DMS53 (cell line): Measurements from ENCODE around the gene PGA3.
"Not testable (repeated sequence)": the region's sequence is repeated elsewhere in the genome, so short reads cannot be mapped to it uniquely, and the experiment has no call there.

Source experiments
- DNase-seq: peaks from one replicate; lab custom pipeline; 2025; lab: John Stamatoyannopoulos, UW

The PGA3 gene

DNA sequence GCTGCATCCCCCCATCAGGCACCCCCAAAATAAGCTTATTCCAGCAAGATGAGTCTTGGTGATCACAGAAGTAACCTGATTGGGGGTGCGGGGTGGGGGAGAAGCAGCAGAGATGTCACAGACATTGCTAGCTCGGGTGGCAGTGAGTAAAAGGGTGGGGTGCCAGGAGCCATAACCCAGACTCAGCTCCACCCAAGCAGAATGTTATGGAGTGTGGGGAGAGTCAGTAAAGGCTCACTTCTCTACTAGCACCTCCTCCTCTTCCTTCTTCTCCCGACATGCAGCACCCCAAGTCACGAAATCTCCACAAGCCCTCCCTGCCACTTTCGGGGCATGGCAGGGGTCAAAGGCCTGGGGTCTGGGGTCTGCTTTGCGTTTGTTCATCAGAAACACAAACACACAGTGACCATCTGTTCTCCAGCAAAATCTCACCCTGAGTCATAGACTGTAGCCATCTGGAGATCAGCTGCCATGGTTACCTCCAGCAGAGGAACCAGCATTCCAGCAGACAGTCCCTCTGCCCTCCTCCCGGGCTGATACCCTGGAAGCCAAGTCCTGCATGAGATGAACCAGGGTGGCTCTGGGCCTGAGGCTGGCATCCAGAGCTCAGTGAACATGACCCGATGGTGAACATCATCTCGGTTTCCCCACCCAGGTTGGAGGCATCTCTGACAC, 4.5 kb downstream of the PGA3 start:
- not testable (repeated sequence) for DNase-seq

DNA sequence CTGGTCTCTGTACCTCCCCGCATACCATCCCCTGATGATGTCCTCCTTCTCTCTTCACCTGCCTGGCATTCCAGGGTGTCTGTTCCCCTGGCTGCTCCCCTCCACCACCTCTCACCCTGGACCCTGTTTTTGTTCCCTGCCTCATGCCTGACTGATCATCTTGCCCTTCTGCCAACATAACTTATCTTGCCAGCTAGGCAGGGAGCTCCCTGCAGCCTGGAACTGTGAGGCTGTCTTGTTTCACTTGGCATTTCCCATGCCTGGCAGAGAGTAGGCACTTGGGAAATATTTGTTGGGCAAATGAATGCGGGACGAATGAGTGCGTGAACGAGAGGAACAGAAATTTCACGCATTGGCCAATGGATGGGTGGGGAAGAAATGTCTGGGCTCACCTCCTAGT, 7.3 kb downstream of the PGA3 start:
- DNase-seq = not testable (repeated sequence)

DNA sequence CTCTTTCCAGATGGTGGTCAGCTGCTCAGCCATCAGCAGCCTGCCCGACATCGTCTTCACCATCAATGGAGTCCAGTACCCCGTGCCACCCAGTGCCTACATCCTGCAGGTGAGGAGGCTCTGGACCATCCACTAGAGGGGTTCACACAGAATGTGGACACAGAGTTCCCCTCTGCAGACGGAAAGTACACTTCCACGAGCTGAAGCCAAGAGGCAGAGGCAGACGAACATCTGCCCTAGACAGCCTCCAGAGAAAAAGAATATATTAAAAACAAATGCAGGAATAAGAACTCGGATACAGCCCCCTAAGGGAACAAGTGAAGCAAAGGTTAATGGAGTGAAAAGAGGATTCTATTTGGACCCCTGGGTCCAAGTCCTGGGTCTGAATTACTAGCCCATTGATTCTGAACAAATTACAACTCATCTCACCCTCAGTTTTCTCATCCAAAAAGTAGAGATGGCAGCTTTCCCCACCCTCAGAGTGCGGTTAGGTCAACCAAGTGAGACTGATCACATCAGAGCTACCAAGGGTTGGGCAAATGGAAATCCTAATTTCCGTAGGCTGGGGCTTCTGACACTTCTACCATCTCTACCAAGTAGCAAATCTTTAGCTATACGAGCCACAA, 8.1 kb downstream of the PGA3 start:
- DNase-seq = not testable (repeated sequence)

DNA sequence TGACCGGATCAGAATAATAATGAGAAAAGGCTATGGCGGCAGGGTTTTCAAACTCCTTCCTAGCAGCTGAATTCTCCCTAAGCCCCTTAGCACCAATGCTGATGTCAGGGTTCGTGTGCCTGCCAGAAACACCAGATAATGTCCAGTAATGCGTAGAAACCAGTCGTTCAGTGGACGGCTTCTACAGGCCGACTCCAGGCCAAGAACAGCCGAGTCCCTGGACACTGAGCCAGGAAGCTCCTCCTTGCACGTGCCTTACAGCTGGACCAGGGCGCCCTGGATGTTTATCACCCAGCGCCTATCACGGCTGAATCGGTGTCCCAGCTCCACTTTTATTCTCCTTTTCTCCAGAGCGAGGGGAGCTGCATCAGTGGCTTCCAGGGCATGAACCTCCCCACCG, 8.9 kb downstream of the PGA3 start:
- not testable (repeated sequence) for DNase-seq

DNA sequence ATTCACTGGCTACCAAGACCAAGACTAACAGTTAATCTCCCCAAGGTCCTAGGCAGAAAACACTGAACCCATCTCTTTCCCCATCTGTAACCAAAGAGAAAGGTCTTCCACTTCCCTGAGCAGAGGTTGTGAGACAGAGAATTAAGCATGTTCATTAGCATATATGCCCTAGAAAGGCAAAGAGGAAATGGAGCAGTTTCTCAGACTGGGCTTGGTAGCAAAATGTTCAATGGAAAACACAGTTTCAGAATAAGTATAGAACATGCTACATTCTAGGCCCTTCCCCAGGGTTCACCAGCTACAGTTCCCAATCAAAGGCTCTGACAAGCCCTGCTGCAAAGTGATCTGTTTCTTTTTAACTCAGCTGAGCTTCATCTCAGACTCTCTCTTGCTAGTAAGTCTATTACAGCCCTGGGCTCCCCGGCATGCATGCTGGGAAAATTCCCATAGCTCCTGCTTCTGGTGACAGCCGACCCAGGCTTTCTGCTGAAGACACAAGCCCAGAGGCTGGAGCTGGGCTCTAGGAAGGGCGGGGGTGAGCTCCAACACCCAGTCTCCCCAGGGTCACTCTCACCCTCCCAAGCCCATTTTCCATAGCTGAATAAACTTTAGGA, 10.5 kb downstream of the PGA3 start:
- DNase-seq = not testable (repeated sequence)

DNA sequence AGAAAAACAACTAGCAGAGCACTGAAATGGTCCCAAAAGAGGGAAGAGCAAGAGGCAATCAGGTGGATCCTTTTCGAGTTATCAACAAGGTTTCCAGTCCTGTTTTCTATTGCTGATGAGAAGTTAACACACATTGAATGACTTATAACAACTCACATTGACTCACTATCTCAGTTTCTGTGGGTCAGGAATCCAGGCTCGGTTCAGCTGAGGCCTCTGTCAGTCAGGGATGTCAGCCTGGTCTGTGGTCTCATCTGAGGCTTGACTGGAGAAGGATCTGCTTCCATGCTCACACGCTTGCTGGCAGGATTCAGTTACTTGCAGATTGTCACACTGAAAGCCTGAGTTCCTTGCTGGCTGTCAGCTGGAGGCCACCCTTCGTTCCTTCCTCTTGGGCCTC, 15.0 kb downstream of the PGA3 start:
- not testable (repeated sequence) for DNase-seq

DNA sequence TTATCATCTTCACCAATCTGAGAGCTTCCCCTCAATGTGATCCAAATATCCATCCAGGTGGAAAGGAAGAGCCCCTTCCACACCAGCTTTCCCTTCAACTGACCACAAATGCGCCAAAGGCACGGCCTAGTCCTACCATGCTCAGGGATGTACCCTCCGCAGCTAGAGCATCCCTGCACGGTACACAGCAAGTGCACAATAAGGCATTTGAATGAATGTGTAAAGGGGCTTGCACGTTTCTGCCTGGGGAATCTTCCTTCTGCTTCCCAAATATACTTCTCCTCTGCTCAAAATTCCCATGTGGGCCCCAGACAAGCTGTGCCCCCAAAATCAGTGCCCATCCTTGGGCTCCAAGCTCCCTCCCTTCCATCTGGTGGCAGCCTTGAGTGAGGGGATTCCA, 15.7 kb downstream of the PGA3 start:
- DNase-seq = not testable (repeated sequence)

DNA sequence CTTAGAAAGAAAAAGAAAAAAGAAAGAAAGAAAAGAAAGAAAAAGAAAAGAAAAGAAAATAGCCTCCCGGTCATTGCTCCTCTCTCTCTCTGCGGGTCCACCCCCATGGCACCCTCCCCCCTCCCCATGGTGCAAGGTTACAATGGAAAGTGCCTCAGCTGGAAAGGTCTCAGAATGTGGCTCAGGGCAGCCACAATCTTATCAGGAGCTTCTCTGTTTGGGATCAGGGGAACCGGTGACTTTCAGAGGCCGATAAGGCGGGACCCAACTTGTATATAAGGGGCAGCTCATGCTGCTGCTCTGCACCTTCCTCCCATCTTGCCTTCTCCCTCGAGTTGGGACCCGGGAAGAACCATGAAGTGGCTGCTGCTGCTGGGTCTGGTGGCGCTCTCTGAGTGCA, 18.7 kb downstream of the PGA3 start, which contains the start of gene PGA4:
TSS of gene PGA4 (plus strand) at position 301 of the 400 bp plus-strand sequence. CDS start at position 355, 54 bp downstream.
- not testable (repeated sequence) for DNase-seq

DNA sequence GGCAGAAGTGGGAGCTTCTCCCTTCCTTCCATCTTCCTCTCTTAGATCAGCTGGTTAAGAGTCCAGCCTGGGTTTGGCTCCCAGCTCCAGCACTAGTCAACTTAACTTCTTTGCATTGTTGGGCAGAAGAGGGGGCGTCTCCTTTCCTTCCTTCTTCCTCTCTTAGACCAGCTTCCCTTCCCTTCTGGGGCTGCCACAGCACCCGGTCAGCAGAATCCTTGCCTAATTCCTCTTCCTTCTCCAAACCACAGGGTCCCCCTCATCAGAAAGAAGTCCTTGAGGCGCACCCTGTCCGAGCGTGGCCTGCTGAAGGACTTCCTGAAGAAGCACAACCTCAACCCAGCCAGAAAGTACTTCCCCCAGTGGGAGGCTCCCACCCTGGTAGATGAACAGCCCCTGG, 19.4 kb downstream of the PGA3 start:
- DNase-seq = not testable (repeated sequence)

DNA sequence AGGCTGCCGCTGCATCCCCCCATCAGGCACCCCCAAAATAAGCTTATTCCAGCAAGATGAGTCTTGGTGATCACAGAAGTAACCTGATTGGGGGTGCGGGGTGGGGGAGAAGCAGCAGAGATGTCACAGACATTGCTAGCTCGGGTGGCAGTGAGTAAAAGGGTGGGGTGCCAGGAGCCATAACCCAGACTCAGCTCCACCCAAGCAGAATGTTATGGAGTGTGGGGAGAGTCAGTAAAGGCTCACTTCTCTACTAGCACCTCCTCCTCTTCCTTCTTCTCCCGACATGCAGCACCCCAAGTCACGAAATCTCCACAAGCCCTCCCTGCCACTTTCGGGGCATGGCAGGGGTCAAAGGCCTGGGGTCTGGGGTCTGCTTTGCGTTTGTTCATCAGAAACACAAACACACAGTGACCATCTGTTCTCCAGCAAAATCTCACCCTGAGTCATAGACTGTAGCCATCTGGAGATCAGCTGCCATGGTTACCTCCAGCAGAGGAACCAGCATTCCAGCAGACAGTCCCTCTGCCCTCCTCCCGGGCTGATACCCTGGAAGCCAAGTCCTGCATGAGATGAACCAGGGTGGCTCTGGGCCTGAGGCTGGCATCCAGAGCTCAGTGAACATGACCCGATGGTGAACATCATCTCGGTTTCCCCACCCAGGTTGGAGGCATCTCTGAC, 23.3 kb downstream of the PGA3 start:
- DNase-seq = not testable (repeated sequence)

DNA sequence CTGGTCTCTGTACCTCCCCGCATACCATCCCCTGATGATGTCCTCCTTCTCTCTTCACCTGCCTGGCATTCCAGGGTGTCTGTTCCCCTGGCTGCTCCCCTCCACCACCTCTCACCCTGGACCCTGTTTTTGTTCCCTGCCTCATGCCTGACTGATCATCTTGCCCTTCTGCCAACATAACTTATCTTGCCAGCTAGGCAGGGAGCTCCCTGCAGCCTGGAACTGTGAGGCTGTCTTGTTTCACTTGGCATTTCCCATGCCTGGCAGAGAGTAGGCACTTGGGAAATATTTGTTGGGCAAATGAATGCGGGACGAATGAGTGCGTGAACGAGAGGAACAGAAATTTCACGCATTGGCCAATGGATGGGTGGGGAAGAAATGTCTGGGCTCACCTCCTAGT, 26.1 kb downstream of the PGA3 start:
- DNase-seq = not testable (repeated sequence)

DNA sequence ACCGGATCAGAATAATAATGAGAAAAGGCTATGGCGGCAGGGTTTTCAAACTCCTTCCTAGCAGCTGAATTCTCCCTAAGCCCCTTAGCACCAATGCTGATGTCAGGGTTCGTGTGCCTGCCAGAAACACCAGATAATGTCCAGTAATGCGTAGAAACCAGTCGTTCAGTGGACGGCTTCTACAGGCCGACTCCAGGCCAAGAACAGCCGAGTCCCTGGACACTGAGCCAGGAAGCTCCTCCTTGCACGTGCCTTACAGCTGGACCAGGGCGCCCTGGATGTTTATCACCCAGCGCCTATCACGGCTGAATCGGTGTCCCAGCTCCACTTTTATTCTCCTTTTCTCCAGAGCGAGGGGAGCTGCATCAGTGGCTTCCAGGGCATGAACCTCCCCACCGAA, 27.7 kb downstream of the PGA3 start:
- DNase-seq = not testable (repeated sequence)

DNA sequence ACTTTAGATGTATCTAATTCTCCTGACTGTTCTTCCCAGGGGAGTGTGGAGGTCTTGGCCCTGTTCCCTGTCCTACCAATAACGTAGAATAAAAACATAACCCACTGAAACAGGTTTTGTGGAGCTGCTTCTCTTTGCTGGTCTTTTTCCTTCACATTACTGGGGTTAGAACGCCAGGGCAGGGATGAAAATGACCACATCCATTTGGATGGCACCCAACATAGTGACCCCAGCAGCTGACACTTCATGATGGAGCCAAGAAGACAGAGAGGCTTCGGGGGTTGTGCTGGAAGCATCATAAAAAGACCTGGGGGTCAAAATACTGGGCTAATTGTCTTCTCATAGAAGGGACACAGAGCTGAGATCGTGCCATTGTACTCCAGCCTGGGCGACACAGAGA, 28.3 kb downstream of the PGA3 start:
- not testable (repeated sequence) for DNase-seq

DNA sequence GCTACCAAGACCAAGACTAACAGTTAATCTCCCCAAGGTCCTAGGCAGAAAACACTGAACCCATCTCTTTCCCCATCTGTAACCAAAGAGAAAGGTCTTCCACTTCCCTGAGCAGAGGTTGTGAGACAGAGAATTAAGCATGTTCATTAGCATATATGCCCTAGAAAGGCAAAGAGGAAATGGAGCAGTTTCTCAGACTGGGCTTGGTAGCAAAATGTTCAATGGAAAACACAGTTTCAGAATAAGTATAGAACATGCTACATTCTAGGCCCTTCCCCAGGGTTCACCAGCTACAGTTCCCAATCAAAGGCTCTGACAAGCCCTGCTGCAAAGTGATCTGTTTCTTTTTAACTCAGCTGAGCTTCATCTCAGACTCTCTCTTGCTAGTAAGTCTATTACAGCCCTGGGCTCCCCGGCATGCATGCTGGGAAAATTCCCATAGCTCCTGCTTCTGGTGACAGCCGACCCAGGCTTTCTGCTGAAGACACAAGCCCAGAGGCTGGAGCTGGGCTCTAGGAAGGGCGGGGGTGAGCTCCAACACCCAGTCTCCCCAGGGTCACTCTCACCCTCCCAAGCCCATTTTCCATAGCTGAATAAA, 29.3 kb downstream of the PGA3 start:
- not testable (repeated sequence) for DNase-seq

DNA sequence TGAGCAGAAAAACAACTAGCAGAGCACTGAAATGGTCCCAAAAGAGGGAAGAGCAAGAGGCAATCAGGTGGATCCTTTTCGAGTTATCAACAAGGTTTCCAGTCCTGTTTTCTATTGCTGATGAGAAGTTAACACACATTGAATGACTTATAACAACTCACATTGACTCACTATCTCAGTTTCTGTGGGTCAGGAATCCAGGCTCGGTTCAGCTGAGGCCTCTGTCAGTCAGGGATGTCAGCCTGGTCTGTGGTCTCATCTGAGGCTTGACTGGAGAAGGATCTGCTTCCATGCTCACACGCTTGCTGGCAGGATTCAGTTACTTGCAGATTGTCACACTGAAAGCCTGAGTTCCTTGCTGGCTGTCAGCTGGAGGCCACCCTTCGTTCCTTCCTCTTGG, 33.8 kb downstream of the PGA3 start:
- DNase-seq = not testable (repeated sequence)

DNA sequence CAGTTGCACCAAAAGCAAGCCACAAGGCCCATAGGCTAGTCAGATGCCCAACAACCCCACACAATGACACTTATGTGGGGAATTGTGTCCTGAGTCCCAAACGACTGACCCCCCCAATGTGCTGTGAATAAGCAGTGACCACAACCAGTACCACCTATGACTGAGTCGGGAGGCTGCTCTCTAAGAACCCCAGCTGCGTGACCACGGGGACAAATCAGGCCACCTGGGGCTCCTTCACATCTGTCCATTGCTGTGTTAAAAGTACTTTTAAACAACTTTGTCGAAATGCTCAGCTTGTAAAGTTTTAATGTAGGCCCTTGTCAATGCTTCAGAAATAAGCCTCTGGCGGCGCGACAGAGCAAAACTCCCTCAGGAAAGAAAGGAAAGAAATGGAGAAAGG, 37.0 kb downstream of the PGA3 start:
- DNase-seq = not testable (repeated sequence)

DNA sequence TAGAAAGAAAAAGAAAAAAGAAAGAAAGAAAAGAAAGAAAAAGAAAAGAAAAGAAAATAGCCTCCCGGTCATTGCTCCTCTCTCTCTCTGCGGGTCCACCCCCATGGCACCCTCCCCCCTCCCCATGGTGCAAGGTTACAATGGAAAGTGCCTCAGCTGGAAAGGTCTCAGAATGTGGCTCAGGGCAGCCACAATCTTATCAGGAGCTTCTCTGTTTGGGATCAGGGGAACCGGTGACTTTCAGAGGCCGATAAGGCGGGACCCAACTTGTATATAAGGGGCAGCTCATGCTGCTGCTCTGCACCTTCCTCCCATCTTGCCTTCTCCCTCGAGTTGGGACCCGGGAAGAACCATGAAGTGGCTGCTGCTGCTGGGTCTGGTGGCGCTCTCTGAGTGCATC, 37.6 kb downstream of the PGA3 start, which contains the start of gene PGA5:
TSS of gene PGA5 (plus strand) at position 301 of the 400 bp plus-strand sequence. CDS start at position 353, 52 bp downstream.
- not testable (repeated sequence) for DNase-seq

DNA sequence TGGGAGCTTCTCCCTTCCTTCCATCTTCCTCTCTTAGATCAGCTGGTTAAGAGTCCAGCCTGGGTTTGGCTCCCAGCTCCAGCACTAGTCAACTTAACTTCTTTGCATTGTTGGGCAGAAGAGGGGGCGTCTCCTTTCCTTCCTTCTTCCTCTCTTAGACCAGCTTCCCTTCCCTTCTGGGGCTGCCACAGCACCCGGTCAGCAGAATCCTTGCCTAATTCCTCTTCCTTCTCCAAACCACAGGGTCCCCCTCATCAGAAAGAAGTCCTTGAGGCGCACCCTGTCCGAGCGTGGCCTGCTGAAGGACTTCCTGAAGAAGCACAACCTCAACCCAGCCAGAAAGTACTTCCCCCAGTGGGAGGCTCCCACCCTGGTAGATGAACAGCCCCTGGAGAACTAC, 38.2 kb downstream of the PGA3 start:
- not testable (repeated sequence) for DNase-seq

DNA sequence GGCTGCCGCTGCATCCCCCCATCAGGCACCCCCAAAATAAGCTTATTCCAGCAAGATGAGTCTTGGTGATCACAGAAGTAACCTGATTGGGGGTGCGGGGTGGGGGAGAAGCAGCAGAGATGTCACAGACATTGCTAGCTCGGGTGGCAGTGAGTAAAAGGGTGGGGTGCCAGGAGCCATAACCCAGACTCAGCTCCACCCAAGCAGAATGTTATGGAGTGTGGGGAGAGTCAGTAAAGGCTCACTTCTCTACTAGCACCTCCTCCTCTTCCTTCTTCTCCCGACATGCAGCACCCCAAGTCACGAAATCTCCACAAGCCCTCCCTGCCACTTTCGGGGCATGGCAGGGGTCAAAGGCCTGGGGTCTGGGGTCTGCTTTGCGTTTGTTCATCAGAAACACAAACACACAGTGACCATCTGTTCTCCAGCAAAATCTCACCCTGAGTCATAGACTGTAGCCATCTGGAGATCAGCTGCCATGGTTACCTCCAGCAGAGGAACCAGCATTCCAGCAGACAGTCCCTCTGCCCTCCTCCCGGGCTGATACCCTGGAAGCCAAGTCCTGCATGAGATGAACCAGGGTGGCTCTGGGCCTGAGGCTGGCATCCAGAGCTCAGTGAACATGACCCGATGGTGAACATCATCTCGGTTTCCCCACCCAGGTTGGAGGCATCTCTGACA, 42.1 kb downstream of the PGA3 start:
- not testable (repeated sequence) for DNase-seq

DNA sequence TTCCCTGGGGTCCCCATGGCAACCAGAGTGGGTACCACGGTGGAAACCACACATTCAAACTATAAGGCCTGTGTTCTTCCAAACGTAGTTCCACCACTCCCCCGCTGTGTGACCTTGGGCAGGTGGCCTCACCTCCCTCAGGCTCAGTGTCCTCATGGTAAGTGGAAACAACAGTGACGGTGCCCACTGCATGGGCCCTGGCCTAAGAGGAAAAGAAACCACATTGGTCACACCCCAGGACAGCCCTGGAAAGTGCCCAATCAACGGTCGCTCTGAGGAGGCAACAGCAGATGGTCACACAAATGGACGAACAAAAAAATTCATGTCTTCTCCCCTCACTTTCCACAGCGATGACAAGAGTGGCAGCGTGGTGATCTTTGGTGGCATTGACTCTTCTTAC, 44.8 kb downstream of the PGA3 start:
- DNase-seq = not testable (repeated sequence)

DNA sequence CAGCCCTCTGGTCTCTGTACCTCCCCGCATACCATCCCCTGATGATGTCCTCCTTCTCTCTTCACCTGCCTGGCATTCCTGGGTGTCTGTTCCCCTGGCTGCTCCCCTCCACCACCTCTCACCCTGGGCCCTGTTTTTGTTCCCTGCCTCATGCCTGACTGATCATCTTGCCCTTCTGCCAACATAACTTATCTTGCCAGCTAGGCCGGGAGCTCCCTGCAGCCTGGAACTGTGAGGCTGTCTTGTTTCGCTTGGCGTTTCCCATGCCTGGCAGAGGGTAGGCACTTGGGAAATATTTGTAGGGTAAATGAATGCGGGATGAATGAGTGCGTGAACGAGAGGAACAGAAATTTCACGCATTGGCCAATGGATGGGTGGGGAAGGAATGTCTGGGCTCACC, 45.9 kb downstream of the PGA3 start:
- not testable (repeated sequence) for DNase-seq
